NCI-H2196 (cell line): ENCODE measurements around the gene SLC25A22.

Experiments
- DNase-seq: peaks from one replicate; lab custom pipeline; 2025; ENCODE audit not compliant: unreplicated experiment; lab: John Stamatoyannopoulos, UW

SLC25A22 gene

GRCh38 chr11:774873-775592 is 23.0 kb downstream of the SLC25A22 start:
- no peak for DNase-seq

GRCh38 chr11:773830-774229 is 24.3 kb downstream of the SLC25A22 start:
- no peak for DNase-seq

- DNase-seq: no peak
Observed at GRCh38 chr11:773425-773824, 24.7 kb downstream of the SLC25A22 start.

GRCh38 chr11:772429-773390 is 25.4 kb downstream of the SLC25A22 start:
- no peak for DNase-seq

- no peak for DNase-seq
Observed at GRCh38 chr11:771617-772204, 26.4 kb downstream of the SLC25A22 start.

GRCh38 chr11:770642-771616 is 27.2 kb downstream of the SLC25A22 start:
- DNase-seq: no peak

GRCh38 chr11:769887-770641 is 28.0 kb downstream of the SLC25A22 start:
- no peak for DNase-seq

- no peak for DNase-seq
Observed at GRCh38 chr11:767238-767637, 30.8 kb downstream of the SLC25A22 start.

GRCh38 chr11:766936-767210 is 31.2 kb downstream of the SLC25A22 start:
- no peak for DNase-seq

- DNase-seq: no peak
Observed at GRCh38 chr11:766106-766935, 31.8 kb downstream of the SLC25A22 start.

GRCh38 chr11:765802-766091 is 32.3 kb downstream of the SLC25A22 start:
- no peak for DNase-seq

GRCh38 chr11:765025-765801 is 32.9 kb downstream of the SLC25A22 start:
- DNase-seq: peak; percentile 55

GRCh38 chr11:764322-765024 is 33.6 kb downstream of the SLC25A22 start:
- DNase-seq: no peak

GRCh38 chr11:763549-764321 is 34.3 kb downstream of the SLC25A22 start:
- no peak for DNase-seq

- DNase-seq: peak; percentile 15
Observed at GRCh38 chr11:763073-763463, 35.0 kb downstream of the SLC25A22 start.

- DNase-seq: peak; percentile 13
Observed at GRCh38 chr11:762421-763072, 35.5 kb downstream of the SLC25A22 start.
